H9 (cell line): ENCODE results near the gene LRMDA. TPM values are rescaled to one million over a fixed set of nuclear protein-coding genes. Genes with fewer than 3 reads are reported as not detected.

Experiments
- DNase-seq: peaks from one replicate; pipeline ENCODE4 v3.0.0-alpha.2; 2017
- H2AFZ ChIP-seq: one replicate; pipeline ENCODE4 v1.6.1; 2013; ENCODE audit warnings: mild to moderate bottlenecking, low read length, control low read depth, moderate library complexity
- H2AK5ac ChIP-seq: 2 replicates; pipeline ENCODE4 v1.6.1; 2013; ENCODE audit warnings: low read length, control low read depth, mixed read lengths; ENCODE audit not compliant: insufficient read length
- H2BK120ac ChIP-seq: one replicate; pipeline ENCODE4 v1.6.1; 2013; ENCODE audit warnings: low read depth, mild to moderate bottlenecking, low read length, control low read depth, inconsistent platforms; ENCODE audit not compliant: poor library complexity, severe bottlenecking
- H2BK12ac ChIP-seq: 2 replicates; pipeline ENCODE4 v1.6.1; 2013; ENCODE audit warnings: low read length, control low read depth, mixed read lengths, low read depth; ENCODE audit not compliant: insufficient read length
- H2BK15ac ChIP-seq: 2 replicates; pipeline ENCODE4 v1.6.1; 2013; ENCODE audit warnings: low read depth, low read length, control low read depth
- H2BK20ac ChIP-seq: one replicate; pipeline ENCODE4 v1.6.1; 2013; ENCODE audit warnings: low read depth, mild to moderate bottlenecking, low read length, control low read depth, inconsistent platforms; ENCODE audit not compliant: poor library complexity, severe bottlenecking
- H2BK5ac ChIP-seq: 2 replicates; pipeline ENCODE4 v1.6.1; 2013; ENCODE audit warnings: low read length, control low read depth, mixed read lengths; ENCODE audit not compliant: insufficient read length
- H3K14ac ChIP-seq: 2 replicates; pipeline ENCODE4 v1.6.1; 2013; ENCODE audit warnings: low read length, control low read depth; ENCODE audit not compliant: insufficient read depth
- H3K18ac ChIP-seq: 2 replicates; pipeline ENCODE4 v1.6.1; 2013; ENCODE audit warnings: low read depth, mild to moderate bottlenecking, mixed read lengths, low read length, control low read depth; ENCODE audit not compliant: insufficient read length
- H3K23ac ChIP-seq: 2 replicates; pipeline ENCODE4 v1.6.1; 2013; ENCODE audit warnings: low read length, control low read depth, mixed read lengths, low read depth; ENCODE audit not compliant: insufficient read length
- H3K23me2 ChIP-seq: 2 replicates; pipeline ENCODE4 v1.6.1; 2013; ENCODE audit warnings: low read depth, mild to moderate bottlenecking, mixed read lengths, low read length, control low read depth; ENCODE audit not compliant: insufficient read length, poor library complexity, severe bottlenecking
- H3K27ac ChIP-seq: 2 replicates; pipeline ENCODE4 v1.5.1; 2013; ENCODE audit warnings: low read length, control low read depth, mixed read lengths, low read depth; ENCODE audit not compliant: insufficient read length
- H3K27me3 ChIP-seq: 2 replicates; pipeline ENCODE4 v1.6.1; 2013; ENCODE audit warnings: low read length, control low read depth, inconsistent platforms; ENCODE audit not compliant: insufficient read depth
- H3K4ac ChIP-seq: 2 replicates; pipeline ENCODE4 v1.6.1; 2013; ENCODE audit warnings: low read depth, mild to moderate bottlenecking, control low read depth, inconsistent platforms, low read length, moderate library complexity
- H3K4me1 ChIP-seq: 2 replicates; pipeline ENCODE4 v1.6.1; 2013; ENCODE audit warnings: low read length, control low read depth, inconsistent platforms; ENCODE audit not compliant: insufficient read depth
- H3K4me2 ChIP-seq: 2 replicates; pipeline ENCODE4 v1.6.1; 2013; ENCODE audit warnings: low read length, control low read depth, mixed read lengths; ENCODE audit not compliant: insufficient read length, insufficient read depth
- H3K56ac ChIP-seq: 2 replicates; pipeline ENCODE4 v1.6.1; 2013; ENCODE audit warnings: low read depth, mild to moderate bottlenecking, mixed read lengths, low read length, control low read depth; ENCODE audit not compliant: insufficient read length
- H3K79me1 ChIP-seq: 2 replicates; pipeline ENCODE4 v1.6.1; 2013; ENCODE audit warnings: low read depth, mild to moderate bottlenecking, moderate library complexity, low read length, control low read depth, inconsistent platforms; ENCODE audit not compliant: insufficient read depth, poor library complexity, severe bottlenecking
- H3K79me2 ChIP-seq: 2 replicates; pipeline ENCODE4 v1.6.1; 2013; ENCODE audit warnings: low read length, control low read depth, inconsistent platforms; ENCODE audit not compliant: insufficient read depth
- H3K9ac ChIP-seq: 2 replicates; pipeline ENCODE4 v1.6.1; 2013; ENCODE audit warnings: low read length, control low read depth, mixed read lengths; ENCODE audit not compliant: insufficient read length; ENCODE audit errors: extremely low read depth
- H3K9me3 ChIP-seq: one replicate; pipeline ENCODE4 v1.6.1; 2013; ENCODE audit warnings: low read depth, low read length, inconsistent platforms; ENCODE audit not compliant: control insufficient read depth
- H3T11ph ChIP-seq: one replicate; pipeline ENCODE4 v1.6.1; 2013; ENCODE audit warnings: mild to moderate bottlenecking, low read length, control low read depth, inconsistent platforms
- H4K20me1 ChIP-seq: one replicate; pipeline ENCODE4 v1.6.1; 2013; ENCODE audit not compliant: control insufficient read depth, insufficient read length, insufficient read depth
- H4K5ac ChIP-seq: 2 replicates; pipeline ENCODE4 v1.6.1; 2013; ENCODE audit warnings: low read depth, mild to moderate bottlenecking, mixed read lengths, low read length, control low read depth; ENCODE audit not compliant: insufficient read length
- H4K8ac ChIP-seq: replicated peaks from 2 replicates; pipeline ENCODE4 v1.6.1; 2013; ENCODE audit warnings: low read length, control low read depth, mixed read lengths, low read depth; ENCODE audit not compliant: insufficient read length
- H4K91ac ChIP-seq: 2 replicates; pipeline ENCODE4 v1.6.1; 2013; ENCODE audit warnings: low read depth, mild to moderate bottlenecking, moderate library complexity, mixed read lengths, low read length, control low read depth; ENCODE audit not compliant: insufficient read length
- H3K27ac Mint-ChIP-seq, 3 experiments: 2 replicates in 2 of 3; 3 replicates in 1 of 3; pipeline ENCODE4 v1.8.0; 2020 to 2021; ENCODE audit warnings: mixed read lengths in 3 of 3, mild to moderate bottlenecking in 1 of 3, moderate library complexity in 1 of 3
- H3K27me3 Mint-ChIP-seq: 2 replicates; pipeline ENCODE4 v1.8.0; 2021; ENCODE audit warnings: low read depth, mild to moderate bottlenecking, moderate library complexity, mixed read lengths
- H3K36me3 Mint-ChIP-seq, 3 experiments: 2 replicates in 2 of 3; 3 replicates in 1 of 3; pipeline ENCODE4 v1.8.0; 2020 to 2021; ENCODE audit warnings: low read depth in 3 of 3, mixed read lengths in 3 of 3; ENCODE audit not compliant: insufficient read depth in 1 of 3
- H3K4me1 Mint-ChIP-seq, 2 experiments: 2 replicates each; pipeline ENCODE4 v1.8.0; 2020; ENCODE audit warnings: mixed read lengths in 2 of 2
- H3K4me3 Mint-ChIP-seq, 2 experiments: 2 replicates in 1 of 2; 3 replicates in 1 of 2; pipeline ENCODE4 v1.8.0; 2020 to 2021; ENCODE audit warnings: mild to moderate bottlenecking in 2 of 2, mixed read lengths in 2 of 2, moderate library complexity in 1 of 2
- H3K9me3 Mint-ChIP-seq, 2 experiments: 2 replicates in 1 of 2; 3 replicates in 1 of 2; pipeline ENCODE4 v1.8.0; 2020; ENCODE audit warnings: mild to moderate bottlenecking in 2 of 2, mixed read lengths in 2 of 2, moderate library complexity in 1 of 2
- WGBS: extraction: QIAGEN DNeasy Blood & Tissue Kit; methylation state at CpG from one replicate; pipeline ENCODE4 v1.1.7; 2013; ENCODE audit warnings: missing lambda C conversion rate, low lambda C conversion rate, mixed read lengths; ENCODE audit not compliant: insufficient read length; ENCODE audit errors: extremely low coverage; 5-methylcytosine and 5-hydroxymethylcytosine counted together
- total RNA-seq: library from RNA; stranded (reverse); gene quantifications from 2 replicates; pipeline ENCODE4 v1.2.1, GENCODE V29; 2021
- TF ChIP-seq, protein P1 (sequence below): fragments of 200-600 bp; sonication (generic); conservative IDR thresholded peaks from 3 replicates; pipeline ENCODE4 v1.8.0; 2021; ENCODE audit warnings: antibody characterized with exemption, mild to moderate bottlenecking

The LRMDA gene
- total RNA-seq, 1 experiment from 2014 or later = 1.8 TPM

DNA sequence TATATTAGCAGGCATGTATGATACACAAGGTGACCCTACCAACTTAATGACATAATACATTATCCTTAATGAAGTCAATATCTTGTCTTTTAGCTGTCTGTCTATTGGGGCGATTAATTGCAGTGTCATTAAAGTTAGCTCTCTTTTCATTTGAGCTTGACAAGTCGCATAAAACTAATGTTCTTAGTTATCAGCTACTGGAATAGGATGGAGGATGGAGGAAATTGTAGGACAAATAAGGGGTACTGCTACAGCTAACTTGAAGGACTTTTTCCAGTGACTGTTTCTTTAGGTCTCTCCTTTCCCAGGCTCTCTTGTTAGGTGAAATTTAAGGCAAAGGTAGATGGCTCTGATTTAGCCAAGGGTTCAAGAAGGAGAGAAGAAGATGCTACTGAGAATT is 506.4 kb downstream of the LRMDA start:
- no peaks in the 10 kb centered on the region for H3K27me3 ChIP-seq
- no peak overlapping the region for H3K23ac ChIP-seq
- no peaks in the 10 kb centered on the region; the same call in 1 of the 2 replicates for H3K4me1 ChIP-seq
- WGBS = no CpG with 5 or more reads among the region's 2 CpGs
- no peak overlapping the region for H3K4ac ChIP-seq
- H3K56ac ChIP-seq = no peak overlapping the region
- H3K9me3 ChIP-seq = no peaks in the 10 kb centered on the region
- Mint-ChIP-seq H3K27me3 (peaks cover 4% of the 10 kb centered on the region; the same call in 1 of the 2 replicates), H3K27ac (no peak overlapping the region), H3K4me1 (peaks cover 2 to 5% of the 10 kb centered on the region in 2 experiments; a peak in 3 of 4 replicates), H3K4me3 (no peak overlapping the region), H3K36me3 (no peaks in the 10 kb centered on the region), H3K9me3 (no peaks in the 10 kb centered on the region)
- no peak overlapping the region for H2BK120ac ChIP-seq
- 0 out of 2 replicates have a peak, but pooled peaks cover 2% of the 10 kb centered on the region for H3K79me2 ChIP-seq
- H2BK20ac ChIP-seq = no peak overlapping the region
- no peak overlapping the region for H3K14ac ChIP-seq
- H2AFZ ChIP-seq = no peak overlapping the region
- H2AK5ac ChIP-seq = no peak overlapping the region
- H3K27ac ChIP-seq = no peak overlapping the region
- H3K23me2 ChIP-seq = no peaks in the 10 kb centered on the region
- no peak overlapping the region for H3K9ac ChIP-seq
- no peak overlapping the region for H3T11ph ChIP-seq
- H2BK15ac ChIP-seq = no peak overlapping the region
- H3K18ac ChIP-seq = no peak overlapping the region
- H4K8ac ChIP-seq = no peak overlapping the region
- H4K5ac ChIP-seq = no peak overlapping the region
- no peak overlapping the region for H3K4me2 ChIP-seq
- no peak for DNase-seq
- H2BK12ac ChIP-seq = no peak overlapping the region
- TF ChIP-seq, protein P1, sequence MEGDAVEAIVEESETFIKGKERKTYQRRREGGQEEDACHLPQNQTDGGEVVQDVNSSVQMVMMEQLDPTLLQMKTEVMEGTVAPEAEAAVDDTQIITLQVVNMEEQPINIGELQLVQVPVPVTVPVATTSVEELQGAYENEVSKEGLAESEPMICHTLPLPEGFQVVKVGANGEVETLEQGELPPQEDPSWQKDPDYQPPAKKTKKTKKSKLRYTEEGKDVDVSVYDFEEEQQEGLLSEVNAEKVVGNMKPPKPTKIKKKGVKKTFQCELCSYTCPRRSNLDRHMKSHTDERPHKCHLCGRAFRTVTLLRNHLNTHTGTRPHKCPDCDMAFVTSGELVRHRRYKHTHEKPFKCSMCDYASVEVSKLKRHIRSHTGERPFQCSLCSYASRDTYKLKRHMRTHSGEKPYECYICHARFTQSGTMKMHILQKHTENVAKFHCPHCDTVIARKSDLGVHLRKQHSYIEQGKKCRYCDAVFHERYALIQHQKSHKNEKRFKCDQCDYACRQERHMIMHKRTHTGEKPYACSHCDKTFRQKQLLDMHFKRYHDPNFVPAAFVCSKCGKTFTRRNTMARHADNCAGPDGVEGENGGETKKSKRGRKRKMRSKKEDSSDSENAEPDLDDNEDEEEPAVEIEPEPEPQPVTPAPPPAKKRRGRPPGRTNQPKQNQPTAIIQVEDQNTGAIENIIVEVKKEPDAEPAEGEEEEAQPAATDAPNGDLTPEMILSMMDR = no peak
- H4K20me1 ChIP-seq = no peaks in the 10 kb centered on the region
- H2BK5ac ChIP-seq = no peak overlapping the region
- no peaks in the 10 kb centered on the region for H3K79me1 ChIP-seq
- no peak overlapping the region for H4K91ac ChIP-seq
